ENCODE data around the gene B4GALT7. TPM values are rescaled to one million over a fixed set of nuclear protein-coding genes. Genes with fewer than 3 reads are reported as not detected.

B4GALT7 gene
- total and polyA plus RNA-seq, 2 experiments from 2014 or later: 35.2 to 53.5 TPM

DNA sequence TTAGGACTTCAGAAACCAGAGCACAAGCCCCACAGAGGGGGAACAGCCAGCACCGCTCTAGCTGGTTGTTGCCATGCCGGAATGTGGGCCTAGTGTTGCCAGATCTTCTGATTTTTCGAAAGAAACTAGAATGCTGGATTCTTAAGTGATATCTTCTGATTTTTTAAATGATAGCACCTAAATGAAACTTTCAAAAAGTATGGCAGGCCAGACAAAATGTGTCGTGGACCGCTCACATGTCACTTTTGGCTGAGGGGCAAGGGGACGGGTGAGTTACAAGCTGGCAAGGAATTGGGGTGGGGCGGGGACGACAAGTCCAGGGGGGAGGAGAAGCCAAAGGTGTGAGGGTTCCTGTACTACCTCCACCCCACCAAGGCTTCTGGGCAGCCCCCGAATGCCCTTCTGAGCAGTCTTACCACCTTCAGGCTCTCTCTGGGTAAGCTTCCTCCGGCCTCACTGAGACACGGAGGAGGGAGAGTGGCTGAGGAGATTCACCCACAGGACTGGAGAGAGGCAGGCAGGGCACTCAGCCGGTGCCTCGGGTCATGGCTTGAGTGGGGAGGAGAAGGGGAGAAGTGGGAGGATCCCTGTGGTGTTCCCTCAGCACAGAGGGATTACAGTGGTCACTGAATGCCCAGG is 10.3 kb downstream of the B4GALT7 start:
- Histone ChIP-seq H3K9ac (no peak overlapping the region), H3K9me3 (ENCODE audit: low read depth) (no peaks in the 10 kb centered on the region), H3K27me3 (replicated peaks; ENCODE audit: insufficient read depth) (no peaks in the 10 kb centered on the region), H3K4me2 (ENCODE audit: unreplicated experiment) (no peak overlapping the region), H2AFZ (no peak overlapping the region), H3F3A (ENCODE audit: insufficient read depth) (no peaks in the 10 kb centered on the region), H3K4me3 (no peak overlapping the region), H3K27ac (no peak overlapping the region), H3K36me3 (ENCODE audit: low read depth) (no peaks in the 10 kb centered on the region), H4K20me1 (ENCODE audit: insufficient read depth) (no peaks in the 10 kb centered on the region), H3K79me2 (ENCODE audit: insufficient read depth) (no peaks in the 10 kb centered on the region), H3K9me2 (ENCODE audit: insufficient read depth) (no peaks in the 10 kb centered on the region), H3K4me1 (ENCODE audit: insufficient read depth) (no peaks in the 10 kb centered on the region)
- 57 to 64% methylated on average over 13 of the region's 13 CpGs for WGBS, 2 experiments (ENCODE audit: low coverage in 1 of 2, low lambda C conversion rate in 2 of 2, missing lambda C conversion rate in 2 of 2)
- in situ Hi-C loops (cut with MboI): loop anchor here (25.0 kb wide), 1 partner anchor 552 kb away; the partner anchor contains the start of gene NHP2
- TF ChIP-seq EZH2 (IDR thresholded peaks at IDR 0.05; ENCODE audit: insufficient read depth, poor library complexity, severe bottlenecking): no peak
- TF ChIP-seq EZH2phosphoT487 (IDR thresholded peaks at IDR 0.05; ENCODE audit: insufficient read depth, low read depth): no peak
- DNase-seq: no peak

DNA sequence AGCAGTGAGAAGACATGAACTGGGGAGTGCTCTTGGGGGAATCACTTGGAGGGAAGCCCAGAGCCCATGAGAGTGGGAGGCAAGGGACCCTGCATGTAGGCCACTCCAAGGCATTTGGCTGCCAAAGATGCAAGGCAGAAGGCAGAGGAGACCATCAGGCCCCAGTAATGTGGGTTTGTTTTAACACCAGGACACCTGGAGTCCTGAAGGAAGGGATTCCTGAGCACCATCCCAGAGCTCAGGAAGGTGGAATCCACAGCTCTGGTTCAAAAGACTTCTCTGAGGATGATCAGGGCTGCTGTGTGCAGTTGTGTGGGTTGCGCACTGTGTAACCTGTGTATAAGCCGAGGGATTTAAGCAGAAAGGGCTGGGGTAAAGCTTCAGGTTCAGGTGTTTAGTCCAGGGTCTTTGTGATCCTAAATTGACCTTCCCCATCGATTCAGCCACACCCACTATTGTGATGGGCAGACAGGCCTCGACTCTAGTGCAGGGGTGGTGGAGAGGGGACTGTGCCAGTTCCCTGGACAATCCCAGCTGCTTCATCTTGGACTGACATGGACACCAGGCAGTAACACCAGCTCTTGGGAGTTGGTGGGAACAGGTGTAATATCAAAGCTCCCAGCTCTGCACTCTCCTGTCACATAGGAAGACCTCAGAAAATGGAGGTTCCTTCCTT is 11.0 kb downstream of the B4GALT7 start:
- no peaks in the 10 kb centered on the region for H3K4me1 ChIP-seq (ENCODE audit: insufficient read depth)
- H2AFZ ChIP-seq: no peak overlapping the region
- DNase-seq: no peak
- H3K79me2 ChIP-seq (ENCODE audit: insufficient read depth): no peaks in the 10 kb centered on the region
- in situ Hi-C loops (cut with MboI): loop anchor here (25.0 kb wide), 1 partner anchor 551 kb away; the partner anchor contains the start of gene NHP2
- H3F3A ChIP-seq (ENCODE audit: insufficient read depth): no peaks in the 10 kb centered on the region
- TF ChIP-seq EZH2 (IDR thresholded peaks at IDR 0.05; ENCODE audit: insufficient read depth, poor library complexity, severe bottlenecking) (no peak), EZH2phosphoT487 (IDR thresholded peaks at IDR 0.05; ENCODE audit: insufficient read depth, low read depth) (no peak)
- H4K20me1 ChIP-seq (ENCODE audit: insufficient read depth): no peaks in the 10 kb centered on the region
- H3K36me3 ChIP-seq (ENCODE audit: low read depth): no peaks in the 10 kb centered on the region
- no peak overlapping the region for H3K4me2 ChIP-seq (ENCODE audit: unreplicated experiment)
- WGBS, 2 experiments (ENCODE audit: low coverage in 1 of 2, low lambda C conversion rate in 2 of 2, missing lambda C conversion rate in 2 of 2): 69 to 82% methylated on average over 4 of the region's 4 CpGs
- no peaks in the 10 kb centered on the region for H3K9me3 ChIP-seq (ENCODE audit: low read depth)
- no peak overlapping the region for H3K27ac ChIP-seq
- H3K27me3 ChIP-seq (replicated peaks; ENCODE audit: insufficient read depth): no peaks in the 10 kb centered on the region
- no peak overlapping the region for H3K4me3 ChIP-seq
- no peak overlapping the region for H3K9ac ChIP-seq
- H3K9me2 ChIP-seq (ENCODE audit: insufficient read depth): no peaks in the 10 kb centered on the region

- H3K4me2 ChIP-seq (ENCODE audit: unreplicated experiment): no peak overlapping the region
- no peaks in the 10 kb centered on the region for H3K27me3 ChIP-seq (replicated peaks; ENCODE audit: insufficient read depth)
- H3K4me1 ChIP-seq (ENCODE audit: insufficient read depth): no peaks in the 10 kb centered on the region
- in situ Hi-C loops (cut with MboI): loop anchor here (25.0 kb wide), 1 partner anchor 551 kb away; the partner anchor contains the start of gene NHP2
- no peaks in the 10 kb centered on the region for H3K36me3 ChIP-seq (ENCODE audit: low read depth)
- H3K9me2 ChIP-seq (ENCODE audit: insufficient read depth): no peaks in the 10 kb centered on the region
- no peak for DNase-seq
- H2AFZ ChIP-seq: no peak overlapping the region
- no peaks in the 10 kb centered on the region for H4K20me1 ChIP-seq (ENCODE audit: insufficient read depth)
- TF ChIP-seq EZH2phosphoT487 (IDR thresholded peaks at IDR 0.05; ENCODE audit: insufficient read depth, low read depth) (no peak), EZH2 (IDR thresholded peaks at IDR 0.05; ENCODE audit: insufficient read depth, poor library complexity, severe bottlenecking) (no peak)
- no peaks in the 10 kb centered on the region for H3F3A ChIP-seq (ENCODE audit: insufficient read depth)
- H3K9ac ChIP-seq: no peak overlapping the region
- 85 to 88% methylated on average over 15 of the region's 15 CpGs for WGBS, 2 experiments (ENCODE audit: low coverage in 1 of 2, low lambda C conversion rate in 2 of 2, missing lambda C conversion rate in 2 of 2)
- no peaks in the 10 kb centered on the region for H3K79me2 ChIP-seq (ENCODE audit: insufficient read depth)
- H3K27ac ChIP-seq: no peak overlapping the region
- no peaks in the 10 kb centered on the region for H3K9me3 ChIP-seq (ENCODE audit: low read depth)
- H3K4me3 ChIP-seq: no peak overlapping the region
Measured at GRCh38 chr5:177611446-177612214, 11.7 kb downstream of the B4GALT7 start.

DNA sequence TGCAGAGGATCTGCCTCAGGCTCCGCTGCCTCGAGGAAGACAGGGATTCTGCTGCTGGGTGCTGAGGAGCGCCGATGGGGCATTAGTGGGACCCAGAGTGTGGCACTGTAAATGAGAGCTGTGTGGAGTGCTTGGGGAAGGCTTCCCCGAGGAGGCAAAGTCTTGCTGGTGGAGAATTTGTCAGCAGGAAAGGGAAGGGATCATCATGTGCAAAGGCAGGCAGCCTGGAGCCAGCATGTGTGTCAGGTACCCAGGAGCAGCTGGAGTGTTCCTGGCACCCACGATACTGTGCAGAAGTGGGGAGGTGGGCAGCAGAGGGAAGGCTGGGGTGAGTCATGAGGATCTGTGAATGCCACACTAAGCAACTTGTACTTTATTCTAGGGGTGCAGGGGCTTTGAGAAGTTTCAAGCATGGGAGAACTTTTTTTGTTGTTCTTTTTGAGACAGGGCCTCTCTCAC is 12.3 kb downstream of the B4GALT7 start:
- 82 to 84% methylated on average over 6 of the region's 6 CpGs for WGBS, 2 experiments (ENCODE audit: low coverage in 1 of 2, low lambda C conversion rate in 2 of 2, missing lambda C conversion rate in 2 of 2)
- no peaks in the 10 kb centered on the region for H3K27me3 ChIP-seq (replicated peaks; ENCODE audit: insufficient read depth)
- no peaks in the 10 kb centered on the region for H3K36me3 ChIP-seq (ENCODE audit: low read depth)
- TF ChIP-seq EZH2 (IDR thresholded peaks at IDR 0.05; ENCODE audit: insufficient read depth, poor library complexity, severe bottlenecking): no peak
- no peak for TF ChIP-seq EZH2phosphoT487 (IDR thresholded peaks at IDR 0.05; ENCODE audit: insufficient read depth, low read depth)
- H3K9me3 ChIP-seq (ENCODE audit: low read depth): no peaks in the 10 kb centered on the region
- in situ Hi-C loops (cut with MboI): loop anchor here (25.0 kb wide), 1 partner anchor 550 kb away; the partner anchor contains the start of gene NHP2
- H3K4me3 ChIP-seq: no peak overlapping the region
- H2AFZ ChIP-seq: no peak overlapping the region
- DNase-seq: no peak
- H3K4me1 ChIP-seq (ENCODE audit: insufficient read depth): no peaks in the 10 kb centered on the region
- no peaks in the 10 kb centered on the region for H4K20me1 ChIP-seq (ENCODE audit: insufficient read depth)
- no peak overlapping the region for H3K4me2 ChIP-seq (ENCODE audit: unreplicated experiment)
- no peaks in the 10 kb centered on the region for H3K79me2 ChIP-seq (ENCODE audit: insufficient read depth)
- H3K27ac ChIP-seq: no peak overlapping the region
- H3F3A ChIP-seq (ENCODE audit: insufficient read depth): no peaks in the 10 kb centered on the region
- H3K9me2 ChIP-seq (ENCODE audit: insufficient read depth): no peaks in the 10 kb centered on the region
- H3K9ac ChIP-seq: no peak overlapping the region

Data from GM23248 (cell line).